GM23338 (cell line): Measurements from ENCODE around the gene FBXO34. TPM values are rescaled to one million over a fixed set of nuclear protein-coding genes. Genes with fewer than 3 reads are reported as not detected.

Source experiments
- ATAC-seq: fragments of 200-7000 bp; cut with Tn5 transposase; 3 replicates; pipeline ENCODE4 v1.9.1; 2020
- DNase-seq: peaks from one replicate; pipeline ENCODE4 v3.0.0-alpha.2; 2015; ENCODE audit warnings: low spot score
- H2AFZ ChIP-seq: fragments of 200-600 bp; sonication (generic); 2 replicates; pipeline ENCODE4 v1.8.0; 2016; ENCODE audit warnings: antibody characterized with exemption, mild to moderate bottlenecking, moderate library complexity
- H3F3A ChIP-seq: fragments of 200-600 bp; sonication (generic); replicated peaks from 2 replicates; pipeline ENCODE4 v1.8.0; 2017; ENCODE audit warnings: antibody characterized with exemption, mixed run types, low read depth
- H3K27ac ChIP-seq: fragments of 200-600 bp; sonication (generic); 2 replicates; pipeline ENCODE4 v1.6.1; 2016; ENCODE audit warnings: low read depth
- H3K27me3 ChIP-seq: fragments of 200-600 bp; sonication (generic); 2 replicates; pipeline ENCODE4 v1.8.0; 2016; ENCODE audit warnings: mild to moderate bottlenecking, mixed run types, moderate library complexity; ENCODE audit not compliant: insufficient read depth
- H3K36me3 ChIP-seq: fragments of 200-600 bp; sonication (generic); 2 replicates; pipeline ENCODE4 v1.8.0; 2016; ENCODE audit warnings: mild to moderate bottlenecking; ENCODE audit not compliant: insufficient read depth
- H3K4me1 ChIP-seq: fragments of 200-600 bp; sonication (generic); 2 replicates; pipeline ENCODE4 v1.8.0; 2016; ENCODE audit warnings: mild to moderate bottlenecking, moderate library complexity; ENCODE audit not compliant: insufficient read depth
- H3K4me2 ChIP-seq: fragments of 200-600 bp; sonication (generic); 2 replicates; pipeline ENCODE4 v1.7.1; 2017; ENCODE audit warnings: mixed run types
- H3K4me3 ChIP-seq: fragments of 200-600 bp; sonication (generic); 2 replicates; pipeline ENCODE4 v1.6.1; 2016; ENCODE audit warnings: mixed run types
- H3K79me2 ChIP-seq: fragments of 200-600 bp; sonication (generic); replicated peaks from 2 replicates; pipeline ENCODE4 v1.8.0; 2017; ENCODE audit warnings: mild to moderate bottlenecking; ENCODE audit not compliant: insufficient read depth
- H3K9me2 ChIP-seq: fragments of 200-600 bp; sonication (generic); 2 replicates; pipeline ENCODE4 v1.8.0; 2017; ENCODE audit not compliant: insufficient read depth
- H4K20me1 ChIP-seq: fragments of 200-600 bp; sonication (generic); replicated peaks from 2 replicates; pipeline ENCODE4 v1.8.0; 2017; ENCODE audit warnings: mild to moderate bottlenecking; ENCODE audit not compliant: insufficient read depth
- H3K27ac Mint-ChIP-seq: 2 replicates; pipeline ENCODE4 v1.8.0; 2020; ENCODE audit warnings: inconsistent platforms, mild to moderate bottlenecking, moderate library complexity, mixed read lengths
- H3K27me3 Mint-ChIP-seq: 3 replicates; pipeline ENCODE4 v1.8.0; 2022; ENCODE audit warnings: low read depth, mild to moderate bottlenecking, moderate library complexity, mixed read lengths, inconsistent platforms; ENCODE audit not compliant: insufficient read depth, poor library complexity
- H3K36me3 Mint-ChIP-seq: 3 replicates; pipeline ENCODE4 v1.8.0; 2021; ENCODE audit warnings: low read depth, mild to moderate bottlenecking, inconsistent platforms, moderate library complexity, mixed read lengths
- H3K4me1 Mint-ChIP-seq: 3 replicates; pipeline ENCODE4 v1.8.0; 2020; ENCODE audit warnings: mild to moderate bottlenecking, inconsistent platforms, mixed read lengths
- H3K4me3 Mint-ChIP-seq: 3 replicates; pipeline ENCODE4 v1.8.0; 2021; ENCODE audit warnings: moderate library complexity, mild to moderate bottlenecking, inconsistent platforms, mixed read lengths
- H3K9me3 Mint-ChIP-seq: 3 replicates; pipeline ENCODE4 v1.8.0; 2020; ENCODE audit warnings: moderate library complexity, mild to moderate bottlenecking, inconsistent platforms, mixed read lengths
- CREB1 ChIP-seq: fragments of 250-450 bp; sonication (Bioruptor Pico); IDR thresholded peaks from 2 replicates; pipeline ENCODE4 v1.5.0; 2020; ENCODE audit warnings: low read depth, mild to moderate bottlenecking, moderate library complexity
- POLR2AphosphoS5 ChIP-seq: IDR thresholded peaks from 2 replicates; pipeline ENCODE4 v1.6.1; 2016; ENCODE audit warnings: antibody characterized with exemption, low read depth
- STAT1 ChIP-seq: IDR thresholded peaks from one replicate; pipeline ENCODE4 v1.6.1; 2016; ENCODE audit warnings: antibody characterized with exemption; ENCODE audit not compliant: unreplicated experiment
- ZNF114 ChIP-seq: fragments of 250-450 bp; sonication (Bioruptor Pico); IDR thresholded peaks from 2 replicates; pipeline ENCODE4 v1.5.0; 2020; ENCODE audit warnings: mild to moderate bottlenecking, moderate library complexity
- ZNF462 ChIP-seq: fragments of 250-450 bp; sonication (Bioruptor Pico); IDR thresholded peaks from 2 replicates; pipeline ENCODE4 v1.5.0; 2020; ENCODE audit warnings: mild to moderate bottlenecking, moderate library complexity
- polyA plus RNA-seq: library from polyadenylated mRNA; unstranded; fragments of >200 nt; fragmentation: Nextera tagmentation; extraction: Ambion mirVana; gene quantifications from 2 replicates; pipeline ENCODE4 v1.2.1, GENCODE V29; 2016
- total RNA-seq: library from RNA; depleted of rRNA; stranded (reverse); fragments of >200 nt; shearing (Covaris generic); gene quantifications from 2 replicates; pipeline ENCODE4 v1.2.3, GENCODE V29; 2014
- TF ChIP-seq, protein P1 (sequence below): IDR thresholded peaks from one replicate; pipeline ENCODE4 v1.6.1; 2018; ENCODE audit warnings: antibody characterized with exemption; ENCODE audit not compliant: unreplicated experiment
- TF ChIP-seq, protein P2 (sequence below): IDR thresholded peaks from 2 replicates; pipeline ENCODE4 v1.6.1; 2016; ENCODE audit warnings: antibody characterized with exemption

FBXO34 gene
- total and polyA plus RNA-seq, 2 experiments from 2014 or later = 9.4 to 13.4 TPM

- Histone ChIP-seq H3K4me1 (no peaks in the 10 kb centered on the region; the same call in 1 of the 2 replicates), H3K79me2 (peaks cover 87% of the 10 kb centered on the region), H3F3A (no peaks in the 10 kb centered on the region), H4K20me1 (peaks cover 5% of the 10 kb centered on the region), H3K27ac (no peak overlapping the region), H2AFZ (no peak overlapping the region), H3K4me2 (no peak overlapping the region), H3K4me3 (no peak overlapping the region), H3K9me2 (no peaks in the 10 kb centered on the region), H3K36me3 (no peaks in the 10 kb centered on the region), H3K27me3 (no peaks in the 10 kb centered on the region)
- Mint-ChIP-seq H3K4me3 (no peak overlapping the region), H3K4me1 (no peaks in the 10 kb centered on the region), H3K9me3 (no peaks in the 10 kb centered on the region), H3K27me3 (no peaks in the 10 kb centered on the region), H3K36me3 (no peaks in the 10 kb centered on the region), H3K27ac (no peak overlapping the region)
- ATAC-seq (no peak), DNase-seq (no peak)
- TF ChIP-seq CREB1 (CRISPR knock-in tag) = no peak
- no peak for TF ChIP-seq POLR2AphosphoS5
- TF ChIP-seq, protein P1, sequence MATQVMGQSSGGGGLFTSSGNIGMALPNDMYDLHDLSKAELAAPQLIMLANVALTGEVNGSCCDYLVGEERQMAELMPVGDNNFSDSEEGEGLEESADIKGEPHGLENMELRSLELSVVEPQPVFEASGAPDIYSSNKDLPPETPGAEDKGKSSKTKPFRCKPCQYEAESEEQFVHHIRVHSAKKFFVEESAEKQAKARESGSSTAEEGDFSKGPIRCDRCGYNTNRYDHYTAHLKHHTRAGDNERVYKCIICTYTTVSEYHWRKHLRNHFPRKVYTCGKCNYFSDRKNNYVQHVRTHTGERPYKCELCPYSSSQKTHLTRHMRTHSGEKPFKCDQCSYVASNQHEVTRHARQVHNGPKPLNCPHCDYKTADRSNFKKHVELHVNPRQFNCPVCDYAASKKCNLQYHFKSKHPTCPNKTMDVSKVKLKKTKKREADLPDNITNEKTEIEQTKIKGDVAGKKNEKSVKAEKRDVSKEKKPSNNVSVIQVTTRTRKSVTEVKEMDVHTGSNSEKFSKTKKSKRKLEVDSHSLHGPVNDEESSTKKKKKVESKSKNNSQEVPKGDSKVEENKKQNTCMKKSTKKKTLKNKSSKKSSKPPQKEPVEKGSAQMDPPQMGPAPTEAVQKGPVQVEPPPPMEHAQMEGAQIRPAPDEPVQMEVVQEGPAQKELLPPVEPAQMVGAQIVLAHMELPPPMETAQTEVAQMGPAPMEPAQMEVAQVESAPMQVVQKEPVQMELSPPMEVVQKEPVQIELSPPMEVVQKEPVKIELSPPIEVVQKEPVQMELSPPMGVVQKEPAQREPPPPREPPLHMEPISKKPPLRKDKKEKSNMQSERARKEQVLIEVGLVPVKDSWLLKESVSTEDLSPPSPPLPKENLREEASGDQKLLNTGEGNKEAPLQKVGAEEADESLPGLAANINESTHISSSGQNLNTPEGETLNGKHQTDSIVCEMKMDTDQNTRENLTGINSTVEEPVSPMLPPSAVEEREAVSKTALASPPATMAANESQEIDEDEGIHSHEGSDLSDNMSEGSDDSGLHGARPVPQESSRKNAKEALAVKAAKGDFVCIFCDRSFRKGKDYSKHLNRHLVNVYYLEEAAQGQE = no peak
- no peak for TF ChIP-seq ZNF114
- TF ChIP-seq STAT1 = no peak
- TF ChIP-seq, protein P2, sequence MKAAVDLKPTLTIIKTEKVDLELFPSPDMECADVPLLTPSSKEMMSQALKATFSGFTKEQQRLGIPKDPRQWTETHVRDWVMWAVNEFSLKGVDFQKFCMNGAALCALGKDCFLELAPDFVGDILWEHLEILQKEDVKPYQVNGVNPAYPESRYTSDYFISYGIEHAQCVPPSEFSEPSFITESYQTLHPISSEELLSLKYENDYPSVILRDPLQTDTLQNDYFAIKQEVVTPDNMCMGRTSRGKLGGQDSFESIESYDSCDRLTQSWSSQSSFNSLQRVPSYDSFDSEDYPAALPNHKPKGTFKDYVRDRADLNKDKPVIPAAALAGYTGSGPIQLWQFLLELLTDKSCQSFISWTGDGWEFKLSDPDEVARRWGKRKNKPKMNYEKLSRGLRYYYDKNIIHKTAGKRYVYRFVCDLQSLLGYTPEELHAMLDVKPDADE = no peak
- TF ChIP-seq ZNF462 = no peak
Observed at GRCh38 chr14:55291480-55292081, 20.4 kb downstream of the FBXO34 start.
